ENCODE results near the gene GREM1.

GRCh38 chr15:32790352-32790999 lies 72.7 kb downstream of the GREM1 start:
- TF ChIP-seq EWSR1 (IDR thresholded peaks at IDR 0.05; ENCODE audit: borderline replicate concordance, low read depth, partially characterized antibody) = no peak
- no peak for TF ChIP-seq ZNF134 (CRISPR knock-in tag; conservative IDR thresholded peaks at IDR 0.05)
- TF ChIP-seq ZNF3 (CRISPR knock-in tag; IDR thresholded peaks at IDR 0.05) = no peak

Data from K562 (cell line).